22Rv1 (cell line): ENCODE data around the gene CNN1.

Experiments used
- ZFX ChIP-seq: fragments of 450-650 bp; IDR thresholded peaks from 2 replicates; pipeline ENCODE4 v1.6.1; 2017; ENCODE audit warnings: antibody characterized with exemption, borderline replicate concordance
- TF ChIP-seq, protein P1 (sequence below): fragments of 450-650 bp; IDR thresholded peaks from 2 replicates; pipeline ENCODE4 v1.5.1; 2017; ENCODE audit warnings: mild to moderate bottlenecking

DNA sequence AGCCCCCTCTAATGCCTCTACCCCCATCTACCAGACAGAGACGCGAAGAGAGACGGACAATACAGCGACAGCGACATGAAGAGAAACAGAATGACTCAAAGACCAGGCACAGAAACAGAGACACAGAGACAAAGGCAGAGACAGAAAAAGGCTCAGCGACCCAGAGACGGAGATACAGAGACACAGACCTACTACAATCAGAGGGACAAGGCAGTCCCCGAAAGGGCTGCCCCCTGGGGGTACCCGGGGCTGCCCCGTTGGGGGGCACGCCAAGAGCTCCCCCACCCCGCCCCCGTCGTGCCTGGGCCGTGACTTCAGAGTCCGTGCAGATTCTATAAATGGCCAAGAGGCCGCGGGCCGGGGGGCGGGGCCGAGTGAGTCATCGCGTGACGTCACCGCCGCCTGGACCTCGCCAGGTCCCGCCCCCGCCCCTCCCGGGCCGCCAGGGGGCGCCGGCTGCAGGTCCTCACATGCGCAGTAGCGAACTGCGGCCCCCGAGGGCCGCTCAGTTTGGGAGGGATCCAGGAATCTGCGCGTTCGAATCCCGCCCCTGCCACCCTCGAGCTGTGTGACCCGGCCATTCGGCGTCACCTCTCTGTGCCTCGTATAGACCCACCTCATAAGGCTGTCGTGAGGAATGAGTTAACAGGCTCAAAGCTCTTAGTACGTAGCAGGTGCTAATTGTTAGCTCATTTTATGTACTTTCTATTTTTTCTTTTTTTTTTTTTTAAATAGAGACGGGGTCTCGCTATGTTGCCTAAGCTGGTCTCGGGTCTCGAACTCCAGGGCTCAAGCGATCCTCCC lies 2.7 kb upstream of the CNN1 start:
- TF ChIP-seq, protein P1, sequence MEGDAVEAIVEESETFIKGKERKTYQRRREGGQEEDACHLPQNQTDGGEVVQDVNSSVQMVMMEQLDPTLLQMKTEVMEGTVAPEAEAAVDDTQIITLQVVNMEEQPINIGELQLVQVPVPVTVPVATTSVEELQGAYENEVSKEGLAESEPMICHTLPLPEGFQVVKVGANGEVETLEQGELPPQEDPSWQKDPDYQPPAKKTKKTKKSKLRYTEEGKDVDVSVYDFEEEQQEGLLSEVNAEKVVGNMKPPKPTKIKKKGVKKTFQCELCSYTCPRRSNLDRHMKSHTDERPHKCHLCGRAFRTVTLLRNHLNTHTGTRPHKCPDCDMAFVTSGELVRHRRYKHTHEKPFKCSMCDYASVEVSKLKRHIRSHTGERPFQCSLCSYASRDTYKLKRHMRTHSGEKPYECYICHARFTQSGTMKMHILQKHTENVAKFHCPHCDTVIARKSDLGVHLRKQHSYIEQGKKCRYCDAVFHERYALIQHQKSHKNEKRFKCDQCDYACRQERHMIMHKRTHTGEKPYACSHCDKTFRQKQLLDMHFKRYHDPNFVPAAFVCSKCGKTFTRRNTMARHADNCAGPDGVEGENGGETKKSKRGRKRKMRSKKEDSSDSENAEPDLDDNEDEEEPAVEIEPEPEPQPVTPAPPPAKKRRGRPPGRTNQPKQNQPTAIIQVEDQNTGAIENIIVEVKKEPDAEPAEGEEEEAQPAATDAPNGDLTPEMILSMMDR: peak; percentile 86
- TF ChIP-seq ZFX: no peak
